SKM-1 treated with dmso at 0.1 percent for 144 hours (cell line): ENCODE results near the gene ACADM.
"Not testable (repeated sequence)": the region's sequence is repeated elsewhere in the genome, so short reads cannot be mapped to it uniquely, and the experiment has no call there.

Source experiments
- DNase-seq: peaks from one replicate; lab custom pipeline; 2025; ENCODE audit not compliant: unreplicated experiment; lab: John Stamatoyannopoulos, UW

ACADM gene

GRCh38 chr1:75724472-75725022 is at the start of gene ACADM:
Gene ACADM, plus strand, starts transcription at chr1:75724709. Its CDS starts 79 bp downstream, at chr1:75724788.
- DNase-seq: peak; percentile 77

GRCh38 chr1:75677443-75677842 is 47.1 kb upstream of the ACADM start:
- no peak for DNase-seq

- DNase-seq: not testable (repeated sequence)
Measured at GRCh38 chr1:75677964-75678363, 46.5 kb upstream of the ACADM start.

- no peak for DNase-seq
Measured at GRCh38 chr1:75690547-75690946, 34.0 kb upstream of the ACADM start.

- no peak for DNase-seq
Measured at GRCh38 chr1:75693551-75693950, 31.0 kb upstream of the ACADM start.

- no peak for DNase-seq
Measured at GRCh38 chr1:75696000-75696399, 28.5 kb upstream of the ACADM start.

GRCh38 chr1:75707191-75707590 is 17.3 kb upstream of the ACADM start:
- no peak for DNase-seq

GRCh38 chr1:75708910-75709309 is 15.6 kb upstream of the ACADM start:
- no peak for DNase-seq

GRCh38 chr1:75710832-75711231 is 13.7 kb upstream of the ACADM start:
- DNase-seq: no peak

GRCh38 chr1:75711846-75712245 is 12.7 kb upstream of the ACADM start:
- no peak for DNase-seq

- DNase-seq: no peak
Measured at GRCh38 chr1:75712306-75712705, 12.2 kb upstream of the ACADM start.

GRCh38 chr1:75719810-75720209 is 4.7 kb upstream of the ACADM start:
- DNase-seq: no peak

- no peak for DNase-seq
Measured at GRCh38 chr1:75720325-75720724, 4.2 kb upstream of the ACADM start.

GRCh38 chr1:75720820-75721219 is 3.7 kb upstream of the ACADM start:
- DNase-seq: no peak

- DNase-seq: not testable (repeated sequence)
Measured at GRCh38 chr1:75722246-75722645, 2.3 kb upstream of the ACADM start.

GRCh38 chr1:75722966-75723365 is 1.5 kb upstream of the ACADM start:
- no peak for DNase-seq

- peak; percentile 83 for DNase-seq
Measured at GRCh38 chr1:75723989-75724471, 479 bp upstream of the ACADM start.

- DNase-seq: peak; percentile 60
Measured at GRCh38 chr1:75725266-75725665, 757 bp downstream of the ACADM start.

GRCh38 chr1:75725861-75726361 is 1.4 kb downstream of the ACADM start:
- no peak for DNase-seq

GRCh38 chr1:75727571-75727970 is 3.1 kb downstream of the ACADM start:
- no peak for DNase-seq

- no peak for DNase-seq
Measured at GRCh38 chr1:75730432-75730831, 5.9 kb downstream of the ACADM start.

GRCh38 chr1:75731881-75732280 is 7.4 kb downstream of the ACADM start:
- DNase-seq: no peak

- DNase-seq: no peak
Measured at GRCh38 chr1:75732703-75733102, 8.2 kb downstream of the ACADM start.
